HepG2 (cell line): ENCODE results near the gene CDH22. TPM values are rescaled to one million over a fixed set of nuclear protein-coding genes. Genes with fewer than 3 reads are reported as not detected.

Experiments
- ATAC-seq: fragments of 200-7000 bp; cut with Tn5 transposase; 3 replicates; pipeline ENCODE4 v1.9.1; 2020; ENCODE audit warnings: mild to moderate bottlenecking, moderate library complexity
- BruUV-seq: library from RNA; stranded (reverse); fragments of 400-500 nt; replicated peaks from 2 replicates; lab custom pipeline; 2021; lab: Mats Ljungman, UMichigan
- CTCF ChIA-PET: fragments of 300-600 bp; formaldehyde crosslinking; extraction: SDS; loops from one replicate; lab custom pipeline; 2021; ENCODE audit warnings: low total read pairs, inconsistent platforms, low intra/inter-chr PET ratio; lab: Yijun Ruan, JAX
- POLR2A ChIA-PET: fragments of 350-600 bp; sonication (Branson Sonifier 250); formaldehyde crosslinking; loops from one replicate; lab custom pipeline; 2020; ENCODE audit warnings: antibody characterized with exemption, inconsistent platforms; lab: Yijun Ruan, JAX
- DNase-seq: peaks from one replicate; pipeline ENCODE4 v3.0.0-alpha.2; 2015; ENCODE audit warnings: low spot score
- FAIRE-seq: peaks from 3 replicates; lab custom pipeline; 2011; peaks lifted over from hg19 to GRCh38; lab: Jason Lieb, UNC
- H2AFZ ChIP-seq: one replicate; pipeline ENCODE4 v1.6.1; 2011; ENCODE audit warnings: low read length, inconsistent platforms
- H3K27ac ChIP-seq: fragments of 300-600 bp; 3 replicates; pipeline ENCODE4 v1.8.0; 2011; ENCODE audit warnings: mixed run types, mild to moderate bottlenecking, mixed read lengths, low read length, inconsistent platforms; ENCODE audit not compliant: insufficient read depth; ENCODE audit errors: extremely low read length
- H3K27me3 ChIP-seq, 2 experiments: fragments of 200-600 bp in 1 of 2; 2 replicates in 1 of 2; 3 replicates in 1 of 2; pipeline versions ENCODE4 v1.6.0 to v1.8.0; 2011; ENCODE audit warnings: low read length in 2 of 2, mild to moderate bottlenecking in 2 of 2, moderate library complexity in 2 of 2, inconsistent platforms in 1 of 2; ENCODE audit not compliant: insufficient read depth in 2 of 2, control insufficient read depth in 1 of 2
- H3K36me3 ChIP-seq, 2 experiments: fragments of 200-600 bp in 1 of 2; replicated peaks in 1 of 2; 2 replicates in 1 of 2; 3 replicates in 1 of 2; pipeline versions ENCODE4 v1.5.1 to v1.8.0; 2011; ENCODE audit warnings: low read length in 2 of 2, inconsistent platforms in 1 of 2; ENCODE audit not compliant: insufficient read depth in 2 of 2, control insufficient read depth in 1 of 2
- H3K4me1 ChIP-seq: 2 replicates; pipeline ENCODE4 v1.5.1; 2012; ENCODE audit warnings: low read length, inconsistent platforms; ENCODE audit not compliant: insufficient read depth
- H3K4me2 ChIP-seq: 2 replicates; pipeline ENCODE4 v1.6.0; 2011; ENCODE audit warnings: low read depth, low read length, inconsistent platforms
- H3K4me3 ChIP-seq, 3 experiments: fragments of 200-600 bp in 1 of 3; sonication (generic), shearing (Covaris generic) in 1 of 3; replicated peaks in 1 of 3; 2 replicates each; pipeline ENCODE4 v1.5.1; 2011 to 2016; ENCODE audit warnings: low read length in 3 of 3, inconsistent platforms in 2 of 3, low read depth in 2 of 3, mild to moderate bottlenecking in 2 of 3, control low read depth in 1 of 3, mixed read lengths in 1 of 3; ENCODE audit not compliant: insufficient read depth in 1 of 3
- H3K79me2 ChIP-seq: one replicate; pipeline ENCODE4 v1.6.1; 2011; ENCODE audit warnings: low read length, inconsistent platforms; ENCODE audit not compliant: insufficient read depth
- H3K9ac ChIP-seq: 2 replicates; pipeline ENCODE4 v1.6.0; 2011; ENCODE audit warnings: mild to moderate bottlenecking, low read depth, low read length, inconsistent platforms; ENCODE audit not compliant: insufficient read depth
- H3K9me3 ChIP-seq: 2 replicates; pipeline ENCODE4 v1.5.1; 2012; ENCODE audit warnings: mild to moderate bottlenecking, low read length
- H4K20me1 ChIP-seq: 2 replicates; pipeline ENCODE4 v1.6.0; 2011; ENCODE audit warnings: inconsistent platforms, mild to moderate bottlenecking, low read length, moderate library complexity; ENCODE audit not compliant: insufficient read depth
- FIP1L1 ChIP-seq: fragments of 200-400 bp; formaldehyde crosslinking; IDR thresholded peaks from 2 replicates; pipeline ENCODE4 v1.6.1; 2018; ENCODE audit warnings: low read depth, mild to moderate bottlenecking, low read length, moderate library complexity, borderline replicate concordance; ENCODE audit not compliant: insufficient read depth
- NCOA1 ChIP-seq: sonication (generic); formaldehyde crosslinking; IDR thresholded peaks from 2 replicates; pipeline ENCODE4 v1.9.0; 2021; ENCODE audit warnings: missing genetic modification reagents
- PHB2 ChIP-seq: fragments of 450-650 bp; IDR thresholded peaks from 2 replicates; pipeline ENCODE4 v1.6.1; 2018; ENCODE audit not compliant: partially characterized antibody
- PHF21A ChIP-seq: sonication (generic); formaldehyde crosslinking; IDR thresholded peaks from 2 replicates; pipeline ENCODE4 v1.5.0; 2020; ENCODE audit warnings: mild to moderate bottlenecking, missing genetic modification reagents
- SNAI1 ChIP-seq: sonication (generic); formaldehyde crosslinking; IDR thresholded peaks from 2 replicates; pipeline ENCODE4 v1.5.0; 2020; ENCODE audit warnings: mild to moderate bottlenecking, missing genetic modification reagents, borderline replicate concordance
- ZFP36 ChIP-seq: fragments of 150-350 bp; IDR thresholded peaks from 2 replicates; pipeline ENCODE4 v1.6.1; 2018; ENCODE audit warnings: borderline replicate concordance, low read length, low read depth; ENCODE audit not compliant: partially characterized antibody
- ZNF10 ChIP-seq: sonication (generic); formaldehyde crosslinking; IDR thresholded peaks from 2 replicates; pipeline ENCODE4 v1.4.0; 2020; ENCODE audit warnings: mild to moderate bottlenecking, low read depth, missing genetic modification reagents, borderline replicate concordance
- ZNF567 ChIP-seq: sonication (generic); formaldehyde crosslinking; IDR thresholded peaks from 2 replicates; pipeline ENCODE4 v1.8.1; 2023; ENCODE audit warnings: mild to moderate bottlenecking, missing genetic modification reagents, borderline replicate concordance
- ZNF629 ChIP-seq: sonication (generic); formaldehyde crosslinking; conservative IDR thresholded peaks from 2 replicates; pipeline ENCODE4 v1.5.0; 2020; ENCODE audit warnings: missing genetic modification reagents
- WGBS: methylation state at CpG from one replicate; pipeline ENCODE4 v1.1.6; 2017; ENCODE audit warnings: low lambda C conversion rate; 5-methylcytosine and 5-hydroxymethylcytosine counted together
- in situ Hi-C: cut with HindIII; loops from 2 replicates; pipeline ENCODE4 v1.10.0; 2017; ENCODE audit warnings: low pct_unique_long_range_greater_than_20kb; ENCODE audit not compliant: extremely low pct_ligation_motif_present
- intact Hi-C: fragments of 100-400 bp; cut with micrococcal nuclease; formaldehyde crosslinking; loops from one replicate; pipeline ENCODE4 v1.10.0; 2022; ENCODE audit not compliant: unreplicated experiment
- polyA plus RNA-seq, 8 experiments: library from polyadenylated mRNA; depleted of rRNA in 3 of 8; stranded (reverse) in 7 of 8; unstranded in 1 of 8; fragments of >200 nt; fragmentation: Illumina TruSeq in 4 of 8; extraction: Trizol in 4 of 8; gene quantifications; 2 replicates each; pipeline versions ENCODE4 v1.2.1 to v1.2.3, GENCODE V29; 2011 to 2016; ENCODE audit warnings: low read depth in 4 of 8, missing spikeins in 1 of 8, mixed read lengths in 1 of 8; ENCODE audit not compliant: insufficient read depth in 1 of 8
- total RNA-seq, 5 experiments: library from RNA; depleted of rRNA; stranded (reverse); fragments of >200 nt; fragmentation: Illumina TruSeq; extraction: Trizol; gene quantifications; 2 replicates each; pipeline ENCODE4 v1.2.3, GENCODE V29; 2016; ENCODE audit warnings: low read depth in 1 of 5
- TF ChIP-seq, protein P1 (sequence below): sonication (generic); formaldehyde crosslinking; IDR thresholded peaks from 2 replicates; pipeline ENCODE4 v1.5.0; 2020; ENCODE audit warnings: mild to moderate bottlenecking, missing genetic modification reagents, borderline replicate concordance
- TF ChIP-seq, protein P2 (sequence below): sonication (generic); formaldehyde crosslinking; IDR thresholded peaks from 2 replicates; pipeline ENCODE4 v1.5.1; 2020; ENCODE audit warnings: missing genetic modification reagents, mild to moderate bottlenecking, borderline replicate concordance

The CDH22 gene
- total and polyA plus RNA-seq, 2 of the 13 experiments (the other 11 are each of a cell fraction or from before 2014, with no cell fraction given) = not detected

DNA sequence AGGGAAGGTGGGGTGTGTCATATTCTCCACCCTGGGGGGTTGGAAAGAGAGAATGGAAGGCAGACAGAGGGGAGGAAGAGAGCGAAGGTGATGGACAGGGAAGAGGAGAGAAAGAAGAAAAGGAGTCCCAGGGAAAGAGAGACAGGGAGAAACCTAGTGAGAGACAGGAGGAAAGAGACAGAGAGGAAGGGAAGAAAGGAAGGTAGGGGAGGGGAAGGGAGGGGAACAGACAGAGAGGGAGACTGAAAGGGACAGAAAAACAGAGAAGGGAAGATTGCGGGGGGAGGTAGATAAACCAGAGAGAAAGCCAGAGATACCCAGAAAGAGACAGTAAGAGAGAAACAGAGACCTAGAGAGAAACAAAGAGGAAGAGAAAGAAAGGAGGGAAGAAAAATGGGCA is 88.4 kb downstream of the CDH22 start (continued):
- TF ChIP-seq, protein P1, sequence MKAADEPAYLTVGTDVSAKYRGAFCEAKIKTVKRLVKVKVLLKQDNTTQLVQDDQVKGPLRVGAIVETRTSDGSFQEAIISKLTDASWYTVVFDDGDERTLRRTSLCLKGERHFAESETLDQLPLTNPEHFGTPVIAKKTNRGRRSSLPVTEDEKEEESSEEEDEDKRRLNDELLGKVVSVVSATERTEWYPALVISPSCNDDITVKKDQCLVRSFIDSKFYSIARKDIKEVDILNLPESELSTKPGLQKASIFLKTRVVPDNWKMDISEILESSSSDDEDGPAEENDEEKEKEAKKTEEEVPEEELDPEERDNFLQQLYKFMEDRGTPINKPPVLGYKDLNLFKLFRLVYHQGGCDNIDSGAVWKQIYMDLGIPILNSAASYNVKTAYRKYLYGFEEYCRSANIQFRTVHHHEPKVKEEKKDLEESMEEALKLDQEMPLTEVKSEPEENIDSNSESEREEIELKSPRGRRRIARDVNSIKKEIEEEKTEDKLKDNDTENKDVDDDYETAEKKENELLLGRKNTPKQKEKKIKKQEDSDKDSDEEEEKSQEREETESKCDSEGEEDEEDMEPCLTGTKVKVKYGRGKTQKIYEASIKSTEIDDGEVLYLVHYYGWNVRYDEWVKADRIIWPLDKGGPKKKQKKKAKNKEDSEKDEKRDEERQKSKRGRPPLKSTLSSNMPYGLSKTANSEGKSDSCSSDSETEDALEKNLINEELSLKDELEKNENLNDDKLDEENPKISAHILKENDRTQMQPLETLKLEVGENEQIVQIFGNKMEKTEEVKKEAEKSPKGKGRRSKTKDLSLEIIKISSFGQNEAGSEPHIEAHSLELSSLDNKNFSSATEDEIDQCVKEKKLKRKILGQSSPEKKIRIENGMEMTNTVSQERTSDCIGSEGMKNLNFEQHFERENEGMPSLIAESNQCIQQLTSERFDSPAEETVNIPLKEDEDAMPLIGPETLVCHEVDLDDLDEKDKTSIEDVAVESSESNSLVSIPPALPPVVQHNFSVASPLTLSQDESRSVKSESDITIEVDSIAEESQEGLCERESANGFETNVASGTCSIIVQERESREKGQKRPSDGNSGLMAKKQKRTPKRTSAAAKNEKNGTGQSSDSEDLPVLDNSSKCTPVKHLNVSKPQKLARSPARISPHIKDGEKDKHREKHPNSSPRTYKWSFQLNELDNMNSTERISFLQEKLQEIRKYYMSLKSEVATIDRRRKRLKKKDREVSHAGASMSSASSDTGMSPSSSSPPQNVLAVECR (CRISPR knock-in tag) = no peak
- TF ChIP-seq PHB2 (peak; percentile 73), SNAI1 (CRISPR knock-in tag) (no peak)

DNA sequence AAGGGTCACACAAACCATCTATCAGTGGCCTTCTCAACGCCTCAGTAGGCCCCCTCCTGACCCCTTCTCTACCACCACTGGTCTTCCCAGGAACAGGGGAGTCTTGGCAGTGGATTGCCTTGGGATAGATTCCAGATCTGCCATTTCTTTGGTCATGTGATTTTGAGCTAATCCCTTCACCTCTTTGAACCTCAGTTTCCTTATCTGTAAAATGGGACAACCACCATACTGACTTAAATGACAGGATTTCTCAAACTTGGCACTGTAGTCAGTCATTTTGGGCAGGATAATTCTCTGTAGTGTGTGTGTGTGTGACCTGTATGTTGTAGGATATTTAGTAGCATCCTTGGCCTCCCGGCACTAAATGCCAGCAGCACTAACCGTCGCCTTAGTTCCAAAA is 89.1 kb downstream of the CDH22 start:
- Histone ChIP-seq H4K20me1 (no peaks in the 10 kb centered on the region), H3K27ac (no peak overlapping the region), H3K4me2 (no peak overlapping the region)
- intact Hi-C loops = no loop called here
- TF ChIP-seq NCOA1 (CRISPR knock-in tag) = no peak
- no peak for TF ChIP-seq ZNF10 (CRISPR knock-in tag)
- TF ChIP-seq FIP1L1 = no peak
- TF ChIP-seq, protein P2, sequence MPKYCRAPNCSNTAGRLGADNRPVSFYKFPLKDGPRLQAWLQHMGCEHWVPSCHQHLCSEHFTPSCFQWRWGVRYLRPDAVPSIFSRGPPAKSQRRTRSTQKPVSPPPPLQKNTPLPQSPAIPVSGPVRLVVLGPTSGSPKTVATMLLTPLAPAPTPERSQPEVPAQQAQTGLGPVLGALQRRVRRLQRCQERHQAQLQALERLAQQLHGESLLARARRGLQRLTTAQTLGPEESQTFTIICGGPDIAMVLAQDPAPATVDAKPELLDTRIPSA = no peak
- TF ChIP-seq ZNF629 (CRISPR knock-in tag) = peak; percentile 78
- no peak for TF ChIP-seq ZNF567 (CRISPR knock-in tag)
- no peak for TF ChIP-seq PHF21A (CRISPR knock-in tag)
- TF ChIP-seq ZFP36 = no peak
- TF ChIP-seq, all 625 proteins: peak for 1
- no peak for ATAC-seq
- peaks cover 3 to 36% of the 10 kb centered on the region in 2 experiments; a peak in 3 of 5 replicates for H3K27me3 ChIP-seq
- FAIRE-seq = no peak
- WGBS = 30% methylated on average over 4 of the region's 4 CpGs
- H3K4me1 ChIP-seq = no peaks in the 10 kb centered on the region
- no peaks in the 10 kb centered on the region for H3K9me3 ChIP-seq
- DNase-seq = no peak
- H3K4me3 ChIP-seq = no peak overlapping the region
- BruUV-seq = no TSS peak
- H3K9ac ChIP-seq = no peak overlapping the region
- no peaks in the 10 kb centered on the region for H3K36me3 ChIP-seq
- no peaks in the 10 kb centered on the region for H3K79me2 ChIP-seq
- H2AFZ ChIP-seq = no peak overlapping the region
- ChIA-PET CTCF (no interaction called here), POLR2A (no interaction called here)
- in situ Hi-C loops = no loop called here
